RCC 7860 (cell line): ENCODE measurements around the gene TATDN2.

Experiments
- DNase-seq: peaks from one replicate; pipeline ENCODE4 v3.0.0-alpha.2; 2015; ENCODE audit warnings: low spot score
- FAIRE-seq: peaks from 2 replicates; lab custom pipeline; 2012; peaks lifted over from hg19 to GRCh38; lab: Jason Lieb, UNC

Gene TATDN2

GRCh38 chr3:10234526-10235230 lies 13.6 kb upstream of the TATDN2 start:
- FAIRE-seq (no peak), DNase-seq (no peak)

GRCh38 chr3:10235551-10235950 lies 12.7 kb upstream of the TATDN2 start:
- FAIRE-seq (no peak), DNase-seq (no peak)

- DNase-seq, result no peak
- no peak for FAIRE-seq
These were observed 9.7 kb upstream of the TATDN2 start for GRCh38 chr3:10238345-10239183.

- DNase-seq (no peak), FAIRE-seq (no peak)
These were observed 7.5 kb upstream of the TATDN2 start for GRCh38 chr3:10240799-10241198.

- DNase-seq, result peak; percentile 83
- FAIRE-seq, result peak; percentile 77
These were observed 5.8 kb upstream of the TATDN2 start for GRCh38 chr3:10242182-10243065.

GRCh38 chr3:10244009-10244408 lies 4.2 kb upstream of the TATDN2 start:
- FAIRE-seq, result no peak
- no peak for DNase-seq

- no peak for DNase-seq
- FAIRE-seq, result no peak
These were observed 3.1 kb upstream of the TATDN2 start for GRCh38 chr3:10245081-10245712.

- DNase-seq (no peak), FAIRE-seq (no peak)
These were observed 528 bp upstream of the TATDN2 start for GRCh38 chr3:10247679-10248183.

GRCh38 chr3:10248984-10249748 lies 907 bp downstream of the TATDN2 start:
- DNase-seq (no peak), FAIRE-seq (no peak)

- DNase-seq (no peak), FAIRE-seq (no peak)
These were observed 1.6 kb downstream of the TATDN2 start for GRCh38 chr3:10249833-10250232.

- DNase-seq, result no peak
- FAIRE-seq, result no peak
These were observed 2.7 kb downstream of the TATDN2 start for GRCh38 chr3:10251006-10251405.

GRCh38 chr3:10253731-10254130 lies 5.5 kb downstream of the TATDN2 start:
- FAIRE-seq (no peak), DNase-seq (no peak)

- no peak for DNase-seq
- FAIRE-seq, result no peak
These were observed 7.6 kb downstream of the TATDN2 start for GRCh38 chr3:10255835-10256234.

- FAIRE-seq (no peak), DNase-seq (no peak)
These were observed 10.8 kb downstream of the TATDN2 start for GRCh38 chr3:10259036-10259435.

GRCh38 chr3:10259798-10260197 lies 11.5 kb downstream of the TATDN2 start:
- no peak for DNase-seq
- no peak for FAIRE-seq

GRCh38 chr3:10260211-10260701 lies 12.0 kb downstream of the TATDN2 start:
- FAIRE-seq (no peak), DNase-seq (no peak)

GRCh38 chr3:10262027-10262426 lies 13.8 kb downstream of the TATDN2 start:
- DNase-seq (no peak), FAIRE-seq (no peak)

- no peak for FAIRE-seq
- DNase-seq, result no peak
These were observed 15.5 kb downstream of the TATDN2 start for GRCh38 chr3:10263646-10264363.

GRCh38 chr3:10265833-10266232 lies 17.6 kb downstream of the TATDN2 start:
- no peak for DNase-seq
- no peak for FAIRE-seq
